Measurements from ENCODE around the gene UBE2M.

The UBE2M gene

GRCh38 chr19:58562122-58563033, 4.0 kb upstream of the UBE2M start:
- peaks cover 17% of the 10 kb centered on the region for H3K36me3 Mint-ChIP-seq (ENCODE audit: low read depth)
- H3K27ac Mint-ChIP-seq: peak overlapping the region; percentile 72
- peaks cover 50% of the 10 kb centered on the region for H3K4me1 Mint-ChIP-seq (ENCODE audit: low read depth)
- H3K27me3 Mint-ChIP-seq (ENCODE audit: low read depth): no peaks in the 10 kb centered on the region
- H3K9me3 Mint-ChIP-seq: no peaks in the 10 kb centered on the region
- peak overlapping the region; percentile 82 for H3K4me3 Mint-ChIP-seq

DNA sequence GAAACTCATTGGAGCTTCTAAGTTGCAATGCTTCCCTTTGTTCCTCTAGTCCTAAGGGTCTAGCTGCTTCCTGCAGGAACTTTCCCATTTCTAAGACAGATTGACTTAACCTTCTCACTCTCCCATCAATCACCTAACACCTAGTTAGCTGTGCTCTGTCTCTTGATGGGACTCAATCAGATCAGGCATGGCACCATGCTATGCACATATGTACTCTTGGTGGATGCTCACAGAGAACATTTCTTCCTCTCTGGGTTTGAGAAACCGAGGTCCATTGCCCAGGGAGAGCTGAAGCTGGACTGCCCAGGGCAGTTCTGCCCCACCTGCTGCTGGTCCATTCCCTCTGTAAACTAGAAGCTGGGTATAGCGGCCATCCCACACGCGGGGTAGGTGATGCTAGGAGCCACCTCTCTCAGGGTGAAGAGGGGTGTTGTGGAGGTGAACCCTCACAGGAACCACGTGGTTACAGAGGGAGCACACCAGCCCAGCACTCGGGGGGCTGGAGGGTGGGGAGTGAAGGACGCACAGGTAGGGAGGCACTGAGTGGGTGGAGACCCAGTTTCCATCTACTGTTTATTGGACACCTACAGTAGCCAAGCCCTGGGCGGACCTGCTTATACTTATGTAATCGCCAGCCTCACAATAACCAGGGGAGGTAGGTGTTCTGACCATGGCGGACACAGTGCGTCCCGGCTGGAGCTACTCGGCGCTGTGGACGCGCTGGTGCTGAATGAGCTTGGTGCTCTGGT, 3.1 kb upstream of the UBE2M start:
- Mint-ChIP-seq H3K4me3 (peak overlapping the region; percentile 61), H3K9me3 (no peaks in the 10 kb centered on the region), H3K27me3 (ENCODE audit: low read depth) (no peaks in the 10 kb centered on the region), H3K36me3 (ENCODE audit: low read depth) (peaks cover 24% of the 10 kb centered on the region), H3K27ac (peak overlapping the region; percentile 62), H3K4me1 (ENCODE audit: low read depth) (peaks cover 55% of the 10 kb centered on the region)

DNA sequence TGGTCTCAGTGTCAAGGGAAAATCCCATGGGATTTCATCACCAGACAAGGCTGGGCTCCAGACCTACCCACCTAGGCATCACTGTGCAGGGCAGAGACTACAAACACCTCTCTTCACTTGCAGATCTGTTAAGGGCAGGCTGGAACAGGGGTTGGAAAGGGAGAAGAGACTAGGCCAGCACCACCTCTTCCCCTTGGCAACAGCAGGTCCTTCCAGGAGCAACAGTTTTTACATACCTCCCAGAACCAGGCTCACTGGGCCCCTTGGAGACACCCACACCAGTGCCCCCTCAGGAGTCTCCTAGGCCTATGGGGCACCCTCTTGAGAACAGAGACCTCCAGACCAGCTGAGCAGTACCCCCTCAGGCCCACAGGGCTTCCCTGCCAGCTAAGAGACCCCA, 2.5 kb upstream of the UBE2M start:
- Mint-ChIP-seq H3K4me3 (peak overlapping the region; percentile 61), H3K9me3 (no peaks in the 10 kb centered on the region), H3K4me1 (ENCODE audit: low read depth) (peaks cover 59% of the 10 kb centered on the region), H3K27me3 (ENCODE audit: low read depth) (no peaks in the 10 kb centered on the region), H3K27ac (peak overlapping the region; percentile 94), H3K36me3 (ENCODE audit: low read depth) (peaks cover 29% of the 10 kb centered on the region)

DNA sequence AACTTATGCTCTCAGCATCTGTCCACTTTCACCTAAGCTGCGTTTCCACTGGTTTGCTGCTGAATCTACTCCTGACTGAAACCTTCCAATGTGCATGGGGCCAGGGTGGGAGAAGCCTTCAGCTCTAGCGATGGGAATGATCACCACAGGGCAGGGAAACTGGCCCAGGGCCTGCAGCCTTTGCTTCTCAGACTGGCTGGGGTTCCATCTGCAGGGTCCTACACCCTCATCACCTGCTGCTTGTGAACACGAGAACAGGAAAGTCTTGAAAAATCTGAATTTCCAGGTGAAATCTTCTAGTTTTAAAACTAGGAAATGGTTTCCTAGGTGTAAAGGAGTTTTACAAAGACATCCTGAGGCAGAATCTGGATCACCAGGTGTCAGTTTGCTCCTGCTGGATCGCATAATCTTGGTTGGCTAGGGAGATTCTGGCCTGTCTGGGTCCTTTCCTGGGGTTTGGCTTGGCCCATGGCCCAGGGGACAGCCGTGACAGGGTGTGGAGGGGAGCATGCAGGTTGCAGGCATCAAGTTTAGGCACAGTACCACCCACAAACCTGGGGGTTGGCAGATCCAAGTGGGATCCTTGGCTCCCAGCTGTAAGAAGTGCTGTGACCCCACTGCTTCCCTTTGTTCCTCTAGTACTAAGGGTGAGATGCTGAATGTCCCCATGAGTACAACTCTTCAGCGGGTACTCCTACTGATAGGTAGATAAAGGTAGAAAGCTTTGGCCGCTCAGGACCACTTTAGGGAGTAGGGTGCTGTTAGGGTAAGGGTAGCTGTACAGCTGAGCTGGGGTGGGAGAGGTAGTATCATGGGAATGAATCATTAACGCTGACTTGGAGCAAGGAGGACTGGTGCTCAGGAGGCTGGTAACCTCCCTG, 1.8 kb upstream of the UBE2M start:
- Mint-ChIP-seq H3K27me3 (ENCODE audit: low read depth) (no peaks in the 10 kb centered on the region), H3K4me3 (peak overlapping the region; percentile 97), H3K9me3 (no peaks in the 10 kb centered on the region), H3K27ac (peak overlapping the region; percentile 94), H3K4me1 (ENCODE audit: low read depth) (peaks cover 63% of the 10 kb centered on the region), H3K36me3 (ENCODE audit: low read depth) (peaks cover 31% of the 10 kb centered on the region)

- H3K36me3 Mint-ChIP-seq (ENCODE audit: low read depth): peaks cover 36% of the 10 kb centered on the region
- H3K27ac Mint-ChIP-seq: peak overlapping the region; percentile 94
- no peaks in the 10 kb centered on the region for H3K9me3 Mint-ChIP-seq
- peak overlapping the region; percentile 97 for H3K4me3 Mint-ChIP-seq
- H3K4me1 Mint-ChIP-seq (ENCODE audit: low read depth): peaks cover 65% of the 10 kb centered on the region
- H3K27me3 Mint-ChIP-seq (ENCODE audit: low read depth): no peaks in the 10 kb centered on the region
Measured at GRCh38 chr19:58559275-58560006, 1.0 kb upstream of the UBE2M start.

GRCh38 chr19:58558623-58559274, 338 bp upstream of the UBE2M start:
- peak overlapping the region; percentile 97 for H3K4me3 Mint-ChIP-seq
- peaks cover 64% of the 10 kb centered on the region for H3K4me1 Mint-ChIP-seq (ENCODE audit: low read depth)
- no peaks in the 10 kb centered on the region for H3K27me3 Mint-ChIP-seq (ENCODE audit: low read depth)
- H3K27ac Mint-ChIP-seq: peak overlapping the region; percentile 94
- peaks cover 42% of the 10 kb centered on the region for H3K36me3 Mint-ChIP-seq (ENCODE audit: low read depth)
- no peaks in the 10 kb centered on the region for H3K9me3 Mint-ChIP-seq

DNA sequence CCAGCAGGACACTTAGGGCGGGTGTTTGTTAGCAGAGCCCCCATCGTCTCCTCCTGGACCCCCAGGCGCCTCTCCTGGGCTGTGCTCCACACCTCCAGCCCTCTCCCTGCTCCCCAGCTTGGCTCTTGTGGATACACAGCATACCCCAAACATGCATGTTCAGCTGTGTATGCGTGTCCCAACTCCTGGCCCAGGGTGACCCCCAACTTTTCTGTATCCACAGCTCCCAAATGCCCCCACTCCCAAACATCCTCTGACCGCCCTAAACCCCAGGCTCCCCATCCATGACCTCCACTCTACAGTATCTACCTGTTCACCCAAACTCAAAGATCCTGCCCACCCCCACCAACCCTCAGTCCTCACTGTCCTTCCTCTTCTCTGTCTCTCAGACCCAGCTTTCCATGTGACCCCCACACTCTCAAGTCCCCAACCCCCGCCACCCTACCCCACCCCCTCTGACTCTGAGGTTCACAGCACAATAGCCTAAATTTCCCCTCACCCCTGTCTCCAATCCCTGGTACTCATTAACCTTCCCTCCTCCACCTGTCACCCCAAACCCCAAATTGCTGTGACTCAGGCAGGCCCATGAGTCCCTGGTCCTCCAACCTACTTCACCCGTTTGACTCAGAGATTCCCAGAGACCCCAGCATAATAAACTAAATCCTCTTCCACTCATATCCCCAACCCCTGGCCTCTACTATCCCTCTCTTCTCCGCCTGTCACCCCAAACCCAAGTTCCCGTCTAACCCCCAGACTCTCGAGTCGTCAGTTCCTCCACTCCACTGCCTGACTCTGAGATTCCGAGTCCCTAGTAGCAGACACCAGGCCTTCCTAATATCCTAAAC, 968 bp downstream of the UBE2M start:
- no peaks in the 10 kb centered on the region for H3K9me3 Mint-ChIP-seq
- peaks cover 44% of the 10 kb centered on the region for H3K36me3 Mint-ChIP-seq (ENCODE audit: low read depth)
- H3K4me3 Mint-ChIP-seq: peak overlapping the region; percentile 98
- H3K27me3 Mint-ChIP-seq (ENCODE audit: low read depth): no peaks in the 10 kb centered on the region
- H3K4me1 Mint-ChIP-seq (ENCODE audit: low read depth): peaks cover 64% of the 10 kb centered on the region
- peak overlapping the region; percentile 97 for H3K27ac Mint-ChIP-seq

DNA sequence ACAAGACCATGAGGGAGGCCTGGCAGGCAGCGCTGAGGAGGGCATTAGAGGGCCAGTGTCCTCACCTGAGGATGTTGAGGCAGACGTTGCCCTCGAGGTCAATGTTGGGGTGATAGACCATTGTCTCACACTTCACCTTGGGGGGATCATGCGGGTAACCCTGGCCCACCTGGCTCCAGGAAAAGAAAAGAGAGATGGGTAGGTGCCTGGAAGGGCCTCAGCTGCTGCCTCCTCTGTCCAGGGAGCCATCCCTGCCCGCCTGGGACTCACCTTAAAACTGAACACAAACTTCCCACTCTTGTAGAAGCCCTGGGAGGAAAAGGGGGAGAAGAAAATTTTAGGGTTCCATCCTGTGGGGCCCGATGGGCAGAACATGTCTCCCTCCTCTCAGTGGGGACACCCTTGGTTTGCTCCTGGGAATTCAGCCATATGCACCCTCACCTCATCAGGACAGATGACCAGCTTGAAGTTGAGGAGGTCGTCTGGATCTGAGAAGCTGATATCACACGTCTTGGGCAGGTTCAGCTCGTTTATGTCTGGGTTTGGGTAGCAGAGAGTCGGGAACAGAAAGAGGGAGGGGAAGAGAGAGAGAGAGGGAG, 1.7 kb downstream of the UBE2M start:
- Mint-ChIP-seq H3K9me3 (no peaks in the 10 kb centered on the region), H3K4me3 (peak overlapping the region; percentile 98), H3K27ac (peak overlapping the region; percentile 84), H3K27me3 (ENCODE audit: low read depth) (no peaks in the 10 kb centered on the region), H3K4me1 (ENCODE audit: low read depth) (peaks cover 59% of the 10 kb centered on the region), H3K36me3 (ENCODE audit: low read depth) (peaks cover 48% of the 10 kb centered on the region)

GRCh38 chr19:58555920-58556621, 2.3 kb downstream of the UBE2M start:
- Mint-ChIP-seq H3K4me3 (peak overlapping the region; percentile 98), H3K27me3 (ENCODE audit: low read depth) (no peaks in the 10 kb centered on the region), H3K27ac (peak overlapping the region; percentile 84), H3K4me1 (ENCODE audit: low read depth) (peaks cover 52% of the 10 kb centered on the region), H3K9me3 (no peaks in the 10 kb centered on the region), H3K36me3 (ENCODE audit: low read depth) (peaks cover 52% of the 10 kb centered on the region)

DNA sequence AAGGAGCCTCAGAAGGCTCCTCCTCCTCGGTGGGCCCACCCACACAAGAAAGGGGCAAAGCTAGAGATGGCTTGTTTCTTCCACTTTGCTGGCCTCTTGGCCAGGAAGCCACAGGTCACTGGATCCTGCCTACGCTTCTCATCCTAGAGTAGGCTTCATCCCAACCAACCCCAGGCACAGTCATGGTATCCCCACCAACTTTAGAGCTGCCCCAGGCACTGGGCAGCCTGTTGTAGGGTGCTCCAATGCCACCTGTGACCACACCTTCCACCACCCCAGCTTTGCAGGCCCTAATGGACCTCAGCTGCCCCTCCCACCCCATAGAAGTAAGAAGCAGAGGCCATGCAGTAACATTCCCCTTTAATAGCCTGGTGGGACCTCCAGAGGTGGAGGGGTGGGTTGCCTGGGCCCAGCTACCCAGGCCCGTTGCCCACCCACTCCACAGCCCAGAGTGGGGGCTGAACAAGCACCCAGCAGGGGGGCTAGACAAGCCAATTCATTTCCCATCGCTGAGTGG, 3.0 kb downstream of the UBE2M start:
- Mint-ChIP-seq H3K9me3 (no peaks in the 10 kb centered on the region), H3K36me3 (ENCODE audit: low read depth) (peaks cover 53% of the 10 kb centered on the region), H3K4me3 (peak overlapping the region; percentile 93), H3K27me3 (ENCODE audit: low read depth) (no peaks in the 10 kb centered on the region), H3K27ac (peak overlapping the region; percentile 96), H3K4me1 (ENCODE audit: low read depth) (peaks cover 50% of the 10 kb centered on the region)

DNA sequence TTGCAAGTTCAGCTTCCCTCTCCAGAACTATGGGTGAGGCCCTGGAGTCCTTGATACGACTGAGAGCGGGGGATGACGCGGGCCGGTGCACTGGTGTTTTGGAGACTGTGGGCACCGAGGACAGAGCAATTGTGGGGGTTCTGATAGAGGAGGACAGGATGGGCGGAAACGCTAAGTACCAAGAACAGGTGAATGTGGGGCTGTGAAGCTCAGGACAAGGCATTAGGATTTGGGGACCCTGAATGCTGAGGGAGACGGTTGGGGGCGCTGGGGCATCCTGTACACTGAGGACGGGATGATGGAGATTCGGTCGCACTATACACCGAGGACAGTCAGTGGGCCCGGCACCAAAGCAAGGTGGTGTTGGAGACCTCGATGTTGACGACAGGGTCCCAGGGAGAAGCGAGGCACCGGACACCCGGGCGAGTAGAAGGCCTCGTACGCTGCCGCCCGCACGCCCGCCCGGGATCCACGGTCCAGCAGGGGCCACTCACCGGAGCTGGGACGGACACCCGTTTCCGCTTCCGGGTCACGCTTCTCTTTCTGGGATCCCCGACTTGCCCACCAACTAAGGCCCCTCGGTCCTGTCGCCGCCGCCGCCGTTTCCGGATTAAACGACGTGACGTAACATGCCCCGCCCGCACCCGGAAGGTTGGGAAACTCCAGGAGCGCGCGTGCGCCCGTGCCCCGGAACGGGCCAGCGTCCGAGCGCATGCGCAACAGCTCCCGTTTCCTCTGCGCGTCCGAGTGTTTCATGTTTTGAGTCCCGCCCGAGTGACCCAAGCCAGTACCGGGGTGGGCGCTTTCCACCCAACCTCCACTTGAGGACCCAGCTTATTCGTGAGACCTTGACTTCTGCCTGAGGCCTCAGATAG, 3.7 kb downstream of the UBE2M start, which contains the start of gene CHMP2A:
Gene CHMP2A, minus strand, starts transcription at position 612 of the 875 bp plus-strand sequence. CDS start 893 bp downstream, outside the sequence.
- H3K9me3 Mint-ChIP-seq: no peaks in the 10 kb centered on the region
- H3K4me3 Mint-ChIP-seq: peak within 1 kb of the TSS; percentile 93
- peaks cover 57% of the 10 kb centered on the region for H3K36me3 Mint-ChIP-seq (ENCODE audit: low read depth)
- no peaks in the 10 kb centered on the region for H3K27me3 Mint-ChIP-seq (ENCODE audit: low read depth)
- peak within 1 kb of the TSS; percentile 96 for H3K27ac Mint-ChIP-seq
- peaks cover 43% of the 10 kb centered on the region for H3K4me1 Mint-ChIP-seq (ENCODE audit: low read depth)

All from T-helper 1 cell treated with Interleukin-12 subunit alpha and Interleukin-12 subunit beta and Interleukin-4 antibody, amounts not matched to agents 30 μg/mL and 1 μg/mL, for 36 hours (primary cell).